Measurements from ENCODE around the gene RHBDL1. TPM values are rescaled to one million over a fixed set of nuclear protein-coding genes. Genes with fewer than 3 reads are reported as not detected.

Gene RHBDL1
- total and polyA plus RNA-seq, 2 donors (not counting 3 experiments of a cell fraction or from before 2014, with no cell fraction given): 1.1 to 1.8 TPM

GRCh38 chr16:725041-725376 is 49.5 kb downstream of the RHBDL1 start:
- POLR2A ChIA-PET: no interaction called here
- CTCF ChIA-PET: interaction anchor here (1.4 to 5.7 kb wide), 4 partner anchors 9 to 63 kb away, joined by 3 to 34 read pairs (median 6); partner anchors contain the start of genes CHTF18, METRN and RPUSD1
- Histone ChIP-seq H3K4me1 (ENCODE audit: control insufficient read depth, extremely low read depth, insufficient read depth, low read length) (peaks cover 25% of the 10 kb centered on the region), H3K9me3 (replicated peaks; ENCODE audit: control insufficient read depth, insufficient read depth, low read length) (no peaks in the 10 kb centered on the region), H3K79me2 (ENCODE audit: control insufficient read depth, insufficient read depth, low read length) (no peaks in the 10 kb centered on the region), H3K27me3 (ENCODE audit: control insufficient read depth in 2 of 2, insufficient read depth in 2 of 2, low read length in 2 of 2) (no peaks in the 10 kb centered on the region), H3K9ac (replicated peaks; ENCODE audit: extremely low read depth, insufficient read depth, low read length) (no peak overlapping the region), H3K4me3 (replicated peaks in 1 of 3; ENCODE audit: insufficient read depth in 1 of 3, low read depth in 1 of 3, low read length in 3 of 3) (no peak overlapping the region), H3K27ac (ENCODE audit: insufficient read depth, low read depth, low read length) (no peak overlapping the region), H3K4me2 (ENCODE audit: insufficient read depth, low read length) (no peak overlapping the region), H3K9me1 (replicated peaks; ENCODE audit: control insufficient read depth, extremely low read depth, insufficient read depth, low read length) (no peaks in the 10 kb centered on the region), H3K36me3 (ENCODE audit: control insufficient read depth in 2 of 2, extremely low read depth in 1 of 2, insufficient read depth in 2 of 2, low read length in 2 of 2) (no peaks in the 10 kb centered on the region), H4K20me1 (replicated peaks; ENCODE audit: control insufficient read depth, extremely low read depth, insufficient read depth, low read length) (no peaks in the 10 kb centered on the region), H2AFZ (ENCODE audit: low read depth, low read length) (no peak overlapping the region)
- FAIRE-seq (no peak), DNase-seq (ENCODE audit: low read depth, low spot score) (no peak)
- no TSS peak for BruUV-seq (replicated peaks)
- intact Hi-C loops (cut with micrococcal nuclease) (no loop called here), dilution Hi-C loops (cut with MboI; ENCODE audit: extremely low pct_ligation_motif_present, low sequenced_read_pairs) (no loop called here)
- no peak for TF ChIP-seq POLR2AphosphoS5 (IDR thresholded peaks at IDR 0.05; ENCODE audit: insufficient read depth, low read depth, low read length)
- TF ChIP-seq POLR2A (IDR thresholded peaks at IDR 0.05; ENCODE audit: low read depth, low read length): no peak

- Histone ChIP-seq H3K4me2 (ENCODE audit: insufficient read depth, low read length) (no peak overlapping the region), H3K9me3 (replicated peaks; ENCODE audit: control insufficient read depth, insufficient read depth, low read length) (no peaks in the 10 kb centered on the region), H3K4me1 (ENCODE audit: control insufficient read depth, extremely low read depth, insufficient read depth, low read length) (peaks cover 19% of the 10 kb centered on the region), H3K27me3 (ENCODE audit: control insufficient read depth in 2 of 2, insufficient read depth in 2 of 2, low read length in 2 of 2) (no peaks in the 10 kb centered on the region), H3K9ac (replicated peaks; ENCODE audit: extremely low read depth, insufficient read depth, low read length) (no peak overlapping the region), H3K9me1 (replicated peaks; ENCODE audit: control insufficient read depth, extremely low read depth, insufficient read depth, low read length) (no peaks in the 10 kb centered on the region), H2AFZ (ENCODE audit: low read depth, low read length) (no peak overlapping the region), H3K36me3 (ENCODE audit: control insufficient read depth in 2 of 2, extremely low read depth in 1 of 2, insufficient read depth in 2 of 2, low read length in 2 of 2) (no peaks in the 10 kb centered on the region), H3K4me3 (replicated peaks in 1 of 3; ENCODE audit: insufficient read depth in 1 of 3, low read depth in 1 of 3, low read length in 3 of 3) (no peak overlapping the region), H3K27ac (ENCODE audit: insufficient read depth, low read depth, low read length) (no peak overlapping the region), H4K20me1 (replicated peaks; ENCODE audit: control insufficient read depth, extremely low read depth, insufficient read depth, low read length) (no peaks in the 10 kb centered on the region), H3K79me2 (ENCODE audit: control insufficient read depth, insufficient read depth, low read length) (no peaks in the 10 kb centered on the region)
- dilution Hi-C loops (cut with MboI; ENCODE audit: extremely low pct_ligation_motif_present, low sequenced_read_pairs): no loop called here
- CTCF ChIA-PET: interaction anchor here (1.4 to 5.7 kb wide), 4 partner anchors 10 to 63 kb away, joined by 3 to 34 read pairs (median 6); partner anchors contain the start of genes CHTF18, METRN and RPUSD1
- no peak for DNase-seq (ENCODE audit: low read depth, low spot score)
- BruUV-seq (replicated peaks): no TSS peak
- TF ChIP-seq JUN (IDR thresholded peaks at IDR 0.05; ENCODE audit: borderline replicate concordance, insufficient read depth, insufficient read length, low read depth): no peak
- POLR2A ChIA-PET: no interaction called here
- intact Hi-C loops (cut with micrococcal nuclease): no loop called here
- no peak for FAIRE-seq
Measured at GRCh38 chr16:725463-726187, 50.2 kb downstream of the RHBDL1 start.

All from endothelial cell of umbilical vein (primary cell).